MCF 10A (cell line): ENCODE results near the gene ABHD17B. TPM values are rescaled to one million over a fixed set of nuclear protein-coding genes. Genes with fewer than 3 reads are reported as not detected.

ENCODE experiments used
- BruUV-seq: library from RNA; stranded (reverse); fragments of 400-500 nt; replicated peaks from 2 replicates; lab custom pipeline; 2021; lab: Mats Ljungman, UMichigan
- CTCF ChIA-PET: fragments of 300-600 bp; sonication (Branson Sonifier 250); formaldehyde crosslinking; extraction: SDS; loops from one replicate; lab custom pipeline; 2021; ENCODE audit warnings: antibody characterized with exemption, inconsistent platforms; lab: Yijun Ruan, JAX
- POLR2A ChIA-PET: fragments of 300-600, 350-650 bp; sonication (Branson Sonifier 250); formaldehyde crosslinking; extraction: SDS; loops from one replicate; lab custom pipeline; 2020; ENCODE audit warnings: antibody characterized with exemption, inconsistent platforms; lab: Yijun Ruan, JAX
- DNase-seq: peaks from one replicate; pipeline ENCODE4 v3.0.0-alpha.2; 2018; ENCODE audit not compliant: unreplicated experiment
- H3K27ac Mint-ChIP-seq: one replicate; pipeline ENCODE4 v1.8.0; 2022; ENCODE audit warnings: mild to moderate bottlenecking, low read depth, mixed read lengths; ENCODE audit not compliant: unreplicated experiment
- H3K27me3 Mint-ChIP-seq: one replicate; pipeline ENCODE4 v1.8.0; 2022; ENCODE audit warnings: mixed read lengths; ENCODE audit not compliant: insufficient read depth, unreplicated experiment
- H3K36me3 Mint-ChIP-seq: one replicate; pipeline ENCODE4 v1.8.0; 2022; ENCODE audit warnings: mild to moderate bottlenecking, moderate library complexity, mixed read lengths; ENCODE audit not compliant: insufficient read depth, unreplicated experiment
- H3K4me1 Mint-ChIP-seq: one replicate; pipeline ENCODE4 v1.8.0; 2022; ENCODE audit warnings: mixed read lengths; ENCODE audit not compliant: insufficient read depth, unreplicated experiment
- H3K4me3 Mint-ChIP-seq: one replicate; pipeline ENCODE4 v1.8.0; 2022; ENCODE audit warnings: mild to moderate bottlenecking, moderate library complexity, mixed read lengths; ENCODE audit not compliant: unreplicated experiment
- H3K9me3 Mint-ChIP-seq: one replicate; pipeline ENCODE4 v1.8.0; 2022; ENCODE audit warnings: mixed read lengths; ENCODE audit not compliant: unreplicated experiment
- CTCF ChIP-seq: fragments of 200-600 bp; IDR thresholded peaks from one replicate; pipeline ENCODE4 v1.8.0; 2022; ENCODE audit warnings: antibody characterized with exemption, mild to moderate bottlenecking; ENCODE audit not compliant: unreplicated experiment
- intact Hi-C: fragments of 100-400 bp; cut with micrococcal nuclease; formaldehyde crosslinking; loops from 2 replicates; pipeline ENCODE4 v1.14.1; 2022
- total RNA-seq: library from RNA; stranded (reverse); gene quantifications from 2 replicates; pipeline ENCODE4 v1.2.3, GENCODE V29; 2022

ABHD17B gene
- total RNA-seq, 1 experiment from 2014 or later = 10.5 TPM

- TF ChIP-seq CTCF = no peak
Observed at GRCh38 chr9:71887362-71887761, 23.6 kb downstream of the ABHD17B start.

GRCh38 chr9:71886541-71886940 is 24.5 kb downstream of the ABHD17B start:
- Mint-ChIP-seq H3K36me3 (peaks cover 10% of the 10 kb centered on the region), H3K9me3 (peaks cover 11% of the 10 kb centered on the region), H3K4me3 (no peak overlapping the region), H3K27ac (no peak overlapping the region), H3K27me3 (no peaks in the 10 kb centered on the region), H3K4me1 (no peaks in the 10 kb centered on the region)
- no peak for TF ChIP-seq CTCF
- DNase-seq = no peak
- ChIA-PET POLR2A (interaction anchor here (2.6 kb wide), 1 partner anchor 24 kb away, joined by 7 read pairs; the partner anchor contains the start of genes ABHD17B and C9orf85), CTCF (interaction anchor here (1.1 to 1.2 kb wide), 2 partner anchors 22 to 68 kb away, joined by 3 read pairs; no protein-coding TSS in a partner anchor)
- intact Hi-C loops = no loop called here
- no TSS peak for BruUV-seq

More at GRCh38 chr9:71887362-71887761, 23.6 kb downstream of the ABHD17B start:
- ChIA-PET CTCF (interaction anchor here (0.7 to 0.8 kb wide), 3 partner anchors 35 to 388 kb away, joined by 3 read pairs; no protein-coding TSS in a partner anchor), POLR2A (interaction anchor here (2.6 kb wide), 1 partner anchor 23 kb away, joined by 7 read pairs; the partner anchor contains the start of genes ABHD17B and C9orf85)
- intact Hi-C loops = no loop called here
- H3K4me1 Mint-ChIP-seq = no peaks in the 10 kb centered on the region
- no peak for DNase-seq
- H3K9me3 Mint-ChIP-seq = peaks cover 11% of the 10 kb centered on the region
- H3K4me3 Mint-ChIP-seq = no peak overlapping the region
- BruUV-seq = no TSS peak
- H3K27me3 Mint-ChIP-seq = no peaks in the 10 kb centered on the region
- H3K36me3 Mint-ChIP-seq = peaks cover 6% of the 10 kb centered on the region
- H3K27ac Mint-ChIP-seq = no peak overlapping the region

GRCh38 chr9:71886015-71886414 is 25.0 kb downstream of the ABHD17B start:
- Mint-ChIP-seq H3K27me3 (no peaks in the 10 kb centered on the region), H3K4me3 (no peak overlapping the region), H3K4me1 (no peaks in the 10 kb centered on the region), H3K9me3 (peaks cover 11% of the 10 kb centered on the region), H3K36me3 (peaks cover 10% of the 10 kb centered on the region), H3K27ac (no peak overlapping the region)
- DNase-seq = no peak
- TF ChIP-seq CTCF = no peak
- ChIA-PET POLR2A (interaction anchor here (2.6 kb wide), 1 partner anchor 25 kb away, joined by 7 read pairs; the partner anchor contains the start of genes ABHD17B and C9orf85), CTCF (interaction anchor here (0.5 to 1.2 kb wide), 3 partner anchors 21 to 67 kb away, joined by 3 read pairs; no protein-coding TSS in a partner anchor)
- BruUV-seq = no TSS peak
- intact Hi-C loops = no loop called here

- CTCF ChIA-PET = interaction anchor here (0.5 to 1.2 kb wide), 4 partner anchors 21 to 67 kb away, joined by 3 read pairs; no protein-coding TSS in a partner anchor
- intact Hi-C loops = no loop called here
- POLR2A ChIA-PET = no interaction called here
- no TSS peak for BruUV-seq
- Mint-ChIP-seq H3K4me3 (no peak overlapping the region), H3K36me3 (peaks cover 10% of the 10 kb centered on the region), H3K9me3 (peaks cover 11% of the 10 kb centered on the region), H3K27ac (no peak overlapping the region), H3K4me1 (no peaks in the 10 kb centered on the region), H3K27me3 (no peaks in the 10 kb centered on the region)
- no peak for TF ChIP-seq CTCF
- DNase-seq = no peak
Observed at GRCh38 chr9:71885467-71885866, 25.5 kb downstream of the ABHD17B start.
